HuH-7 (cell line): ENCODE data around the gene ABHD11.
A peak's percentile ranks its signal among the peaks of the same experiment; 100 is the strongest.
"Not testable (repeated sequence)": the region's sequence is repeated elsewhere in the genome, so short reads cannot be mapped to it uniquely, and the experiment has no call there.

Experiments
- DNase-seq: peaks from one replicate; pipeline ENCODE4 v3.0.0; 2011; ENCODE audit warnings: low spot score

The ABHD11 gene

DNA sequence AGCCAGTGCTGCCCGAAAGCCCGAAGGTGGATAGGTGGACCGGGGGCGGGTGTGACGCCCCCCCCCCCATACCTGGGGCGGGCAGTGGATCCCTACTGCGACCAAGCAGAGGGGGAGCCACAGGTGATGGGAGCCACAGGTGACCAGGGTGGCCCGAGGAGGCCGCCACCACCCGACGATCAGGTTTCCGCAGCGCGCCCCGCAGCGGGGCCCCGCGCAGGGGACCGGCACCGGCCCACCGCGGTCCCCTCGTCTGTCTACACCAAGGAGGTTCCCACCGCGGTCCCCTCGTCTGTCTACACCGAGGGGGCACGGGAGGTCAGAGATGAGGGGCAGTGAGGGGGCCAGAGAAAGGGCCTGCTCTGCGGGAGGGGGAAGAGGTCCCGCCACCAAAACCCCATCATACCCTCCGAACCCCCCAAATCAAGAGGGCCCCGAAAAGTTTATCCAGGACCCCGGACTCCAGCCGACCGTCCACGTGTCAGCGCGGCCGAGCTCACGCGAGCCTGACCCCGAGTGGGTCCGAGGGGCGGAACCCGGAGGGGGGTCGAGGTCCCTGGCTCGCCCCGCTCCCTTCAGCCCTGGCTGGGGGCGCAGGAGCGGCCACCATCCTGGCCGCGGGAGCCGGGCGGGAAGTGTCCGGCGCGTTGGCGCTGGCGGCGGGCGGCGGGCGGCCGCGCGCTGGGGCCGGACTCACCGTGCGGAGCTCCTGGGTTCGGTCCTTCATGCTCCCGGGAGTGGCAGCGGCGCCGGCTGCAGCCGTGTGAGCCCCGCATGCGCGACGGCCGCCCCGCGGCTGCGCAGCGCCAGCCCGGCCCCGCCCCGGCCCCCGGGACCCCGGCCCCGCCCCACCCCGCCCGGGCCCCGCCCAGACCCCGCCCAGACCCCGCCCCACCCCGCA lies 19.4 kb downstream of the ABHD11 start, which contains the start of gene STX1A:
STX1A (minus strand) TSS at position 765 of the 901 bp plus-strand sequence; CDS start at position 727, 38 bp downstream.
- DNase-seq = peak; percentile 93

DNA sequence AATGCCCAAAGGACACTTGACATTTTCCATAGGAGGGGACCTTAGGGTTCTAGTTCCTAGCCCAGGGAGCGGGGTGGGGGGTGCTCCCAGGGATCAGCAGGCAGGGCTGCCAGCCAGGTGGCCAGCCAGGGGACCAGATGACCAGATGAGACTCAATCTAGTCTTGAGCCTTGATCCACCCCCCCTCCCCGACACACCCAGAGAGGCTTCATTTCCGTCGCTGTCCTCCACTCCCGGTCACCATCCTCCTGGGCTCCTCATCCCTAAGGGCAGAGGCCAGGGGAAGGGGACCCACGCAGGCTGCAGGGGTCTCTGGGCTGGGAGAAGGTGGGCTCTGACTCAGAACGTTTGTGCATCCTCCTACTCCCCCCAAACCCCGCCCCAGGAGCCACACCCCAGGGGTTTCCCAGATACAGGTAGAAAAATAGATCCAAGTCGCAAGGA lies 20.1 kb downstream of the ABHD11 start:
- DNase-seq = no peak

DNA sequence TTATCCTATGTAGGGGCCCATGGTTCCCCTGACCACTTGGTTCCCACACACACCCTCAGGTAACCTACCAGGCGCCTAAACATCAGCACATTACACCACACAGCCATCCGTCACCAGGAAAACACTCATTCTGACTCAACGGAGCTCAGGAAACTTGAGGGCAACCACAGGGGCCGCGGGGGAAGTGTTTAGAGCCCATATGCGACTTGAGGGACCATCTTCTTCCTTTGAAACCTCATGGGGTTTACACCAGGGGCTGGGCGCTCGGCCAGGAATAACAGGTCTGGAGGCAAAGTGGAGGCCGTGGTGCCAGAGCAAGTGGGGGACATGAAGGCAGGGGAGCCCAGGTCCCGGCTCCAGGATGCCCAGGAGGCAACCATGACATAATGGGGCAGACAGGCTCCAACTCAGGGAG lies 20.6 kb downstream of the ABHD11 start:
- no peak for DNase-seq

DNA sequence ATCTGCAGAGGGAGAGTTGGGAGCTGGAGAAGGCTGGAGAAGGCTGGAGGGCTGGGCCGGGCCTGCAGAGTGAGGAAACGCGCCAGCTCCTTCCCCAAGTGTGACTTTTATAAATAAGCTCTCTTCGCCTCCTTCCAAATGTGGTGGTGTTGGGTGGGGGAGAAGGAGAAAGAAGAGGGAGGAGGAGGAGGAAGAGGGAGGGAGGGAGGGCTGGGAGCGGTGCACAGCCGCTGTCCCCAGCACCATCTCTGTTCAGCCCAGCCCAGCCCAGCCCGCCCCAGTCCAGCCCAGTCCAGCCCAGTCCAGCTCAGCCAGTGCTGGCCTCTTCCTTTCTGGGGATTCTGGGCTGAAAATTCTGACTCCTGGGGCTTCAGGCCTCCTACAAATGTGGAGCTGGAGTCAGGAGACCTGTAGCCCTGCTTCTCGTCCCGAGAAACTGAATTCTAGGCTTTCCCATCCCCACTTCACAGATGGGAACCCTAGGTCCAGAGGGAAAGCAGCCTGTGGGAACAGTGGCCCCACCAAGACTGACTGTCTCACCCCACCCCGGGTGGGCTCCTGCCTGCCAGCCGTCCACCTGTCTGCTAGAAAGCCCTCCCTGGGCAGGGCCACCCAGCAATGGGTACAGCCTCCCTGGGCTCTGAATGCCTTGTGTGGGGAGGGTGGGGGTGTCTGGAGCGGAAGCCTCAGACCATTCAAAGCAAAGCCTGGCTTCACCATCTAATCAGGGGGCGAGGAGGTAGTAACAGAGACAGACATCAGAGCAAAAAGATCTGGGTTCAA lies 21.4 kb downstream of the ABHD11 start:
- no peak for DNase-seq

DNA sequence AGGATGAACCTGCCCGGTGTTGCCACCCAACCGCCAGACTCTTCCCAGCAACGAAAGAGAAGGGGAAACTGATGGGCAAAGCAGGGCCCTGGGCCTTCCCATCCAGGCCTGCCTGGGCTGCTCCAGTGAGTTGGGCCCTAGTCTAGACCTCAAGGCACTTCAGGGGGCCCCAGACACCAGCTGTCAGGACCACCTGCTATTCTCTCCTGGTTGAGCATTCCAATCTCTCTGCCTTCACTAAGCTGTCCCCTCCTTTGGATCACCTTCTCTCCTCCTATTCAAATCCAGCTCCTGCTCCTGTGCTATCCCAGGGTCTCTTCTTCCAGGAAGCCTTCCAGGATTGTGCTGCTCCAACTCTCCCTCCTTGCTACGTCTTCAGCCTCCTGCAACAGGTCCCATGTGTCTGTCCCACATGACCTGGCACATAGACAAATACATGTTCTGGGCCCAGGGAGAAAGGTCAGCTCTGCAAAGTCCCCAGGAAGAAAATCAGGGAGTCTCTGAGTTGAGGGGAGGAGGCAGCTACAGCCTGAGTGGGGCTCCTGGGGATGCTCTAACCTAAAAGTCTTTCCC lies 22.2 kb downstream of the ABHD11 start:
- no peak for DNase-seq

DNA sequence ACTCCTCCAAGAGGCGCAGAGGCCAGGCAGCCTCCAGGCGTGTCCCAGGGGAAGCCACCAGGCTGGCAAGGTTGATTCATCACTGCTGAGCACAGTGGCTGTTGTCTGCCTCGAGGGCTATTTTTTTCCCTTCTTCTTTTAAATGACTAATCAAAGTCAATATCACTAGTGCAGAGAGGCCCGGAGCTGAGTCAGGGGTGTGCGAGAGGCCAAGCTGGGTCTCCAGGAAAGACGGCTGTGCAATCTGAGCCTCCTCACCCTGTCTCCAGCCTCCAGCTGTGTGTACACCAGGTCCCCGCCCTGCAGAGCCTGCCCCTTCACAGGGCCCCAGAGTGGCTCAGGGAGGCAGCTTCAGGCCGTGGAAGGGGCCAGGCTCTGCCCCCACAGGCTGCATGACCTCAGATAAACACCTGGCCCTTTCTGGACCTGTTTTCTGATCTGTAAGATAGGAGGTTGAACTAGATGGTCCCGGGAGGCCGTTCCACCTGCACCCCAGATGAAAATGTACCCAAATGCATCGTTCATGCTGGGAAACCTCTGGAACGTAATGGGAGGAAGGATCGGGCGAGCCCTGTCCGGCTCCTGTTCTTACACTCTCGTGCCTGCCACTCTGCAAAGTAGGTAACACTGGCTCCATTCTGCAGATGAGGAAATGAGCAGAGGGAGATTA lies 22.8 kb downstream of the ABHD11 start:
- DNase-seq = peak; percentile 95

DNA sequence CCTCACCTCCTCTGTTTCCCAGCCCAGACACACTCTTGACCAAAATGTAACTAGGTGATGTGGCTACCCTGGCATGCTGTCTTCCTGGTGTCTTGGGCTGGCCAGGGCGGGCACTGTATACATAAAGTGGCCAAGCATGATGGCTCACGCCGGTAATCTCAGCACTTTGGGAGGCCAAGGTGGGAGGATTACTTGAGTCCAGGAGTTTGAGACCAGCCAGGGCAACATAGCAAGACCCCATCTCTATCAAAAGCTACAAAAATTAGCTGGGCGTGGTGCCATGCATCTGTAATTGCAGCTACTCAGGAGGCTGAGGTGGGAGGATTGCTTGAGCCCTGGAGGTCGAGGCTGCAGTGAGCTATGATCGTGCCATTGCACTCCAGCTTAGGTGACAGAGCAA lies 25.3 kb downstream of the ABHD11 start:
- not testable (repeated sequence) for DNase-seq

DNA sequence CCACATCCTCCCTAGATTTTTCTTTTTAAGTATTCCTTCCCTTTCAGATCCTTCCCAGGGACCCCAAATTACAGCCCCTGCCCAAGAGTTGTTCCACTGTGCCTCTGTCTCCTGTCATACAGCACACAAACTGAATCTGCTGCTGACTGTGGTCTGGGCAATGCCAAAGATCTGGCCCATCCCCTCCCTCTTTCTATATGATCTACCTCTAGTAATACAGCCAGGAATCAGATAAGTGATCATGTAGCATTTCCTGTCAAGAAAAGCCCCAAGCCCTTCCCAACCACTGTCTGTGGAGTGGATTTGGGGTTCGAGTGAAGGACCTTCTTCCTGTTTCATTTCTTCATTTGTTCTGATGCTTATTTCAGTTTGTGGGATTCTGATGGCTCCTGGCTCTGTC lies 25.8 kb downstream of the ABHD11 start:
- no peak for DNase-seq

DNA sequence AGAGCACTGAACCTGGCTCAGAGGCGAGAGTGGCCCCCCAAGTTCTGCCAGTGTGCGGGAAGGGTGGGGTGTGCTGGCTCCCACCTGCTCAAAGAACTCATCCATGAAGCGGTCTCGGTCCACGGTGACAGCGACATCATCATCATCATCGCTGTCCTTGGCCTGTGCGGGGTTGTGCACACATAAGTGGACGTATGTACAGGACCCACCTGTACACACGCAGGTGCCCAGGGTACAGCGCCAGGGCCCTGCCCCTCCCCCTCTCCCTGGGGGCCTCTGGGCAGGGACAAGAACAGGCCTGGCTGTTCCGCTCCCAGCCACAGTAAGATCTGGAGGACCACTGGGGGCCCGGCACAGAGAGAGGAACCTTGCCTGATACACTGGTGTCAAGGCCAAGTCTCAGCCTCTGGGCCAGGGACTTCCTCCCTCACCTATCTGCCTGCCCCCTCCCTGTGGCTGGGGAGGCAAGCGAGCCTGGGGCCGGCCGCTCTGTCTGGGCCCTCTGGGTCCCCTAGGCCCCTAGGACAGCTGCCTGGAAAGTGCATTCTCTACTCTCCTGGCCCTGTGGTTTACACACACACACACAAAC lies 29.5 kb downstream of the ABHD11 start:
- no peak for DNase-seq

DNA sequence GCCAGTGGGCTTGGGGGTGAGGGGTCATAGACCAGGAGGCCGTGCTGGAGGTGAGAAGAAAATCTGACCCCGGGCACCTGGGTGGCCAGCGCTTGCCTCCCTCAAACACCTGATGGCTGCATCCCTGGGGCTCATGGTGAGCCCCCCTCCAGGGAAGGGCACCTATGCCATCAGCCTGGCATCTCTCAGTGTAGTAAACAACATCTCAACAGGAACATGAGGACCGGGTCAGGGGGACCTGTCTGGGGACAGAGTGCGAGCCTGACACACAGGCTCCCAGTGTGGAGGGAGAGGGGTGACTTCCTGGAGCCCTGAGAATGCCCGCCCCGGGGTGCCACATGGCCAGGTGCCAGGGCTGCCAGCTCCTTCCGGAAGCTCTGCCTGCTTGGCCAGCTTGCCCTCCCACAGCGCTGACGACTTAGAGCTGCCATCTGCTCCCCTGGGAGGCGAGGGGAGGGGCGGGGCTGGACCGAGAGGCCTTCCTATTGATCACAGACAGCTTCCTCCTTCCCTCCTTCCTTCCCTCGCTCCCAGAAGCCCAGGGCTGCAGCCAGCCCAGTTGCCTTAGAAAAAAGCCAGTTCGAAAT lies 31.5 kb downstream of the ABHD11 start:
- DNase-seq = no peak

DNA sequence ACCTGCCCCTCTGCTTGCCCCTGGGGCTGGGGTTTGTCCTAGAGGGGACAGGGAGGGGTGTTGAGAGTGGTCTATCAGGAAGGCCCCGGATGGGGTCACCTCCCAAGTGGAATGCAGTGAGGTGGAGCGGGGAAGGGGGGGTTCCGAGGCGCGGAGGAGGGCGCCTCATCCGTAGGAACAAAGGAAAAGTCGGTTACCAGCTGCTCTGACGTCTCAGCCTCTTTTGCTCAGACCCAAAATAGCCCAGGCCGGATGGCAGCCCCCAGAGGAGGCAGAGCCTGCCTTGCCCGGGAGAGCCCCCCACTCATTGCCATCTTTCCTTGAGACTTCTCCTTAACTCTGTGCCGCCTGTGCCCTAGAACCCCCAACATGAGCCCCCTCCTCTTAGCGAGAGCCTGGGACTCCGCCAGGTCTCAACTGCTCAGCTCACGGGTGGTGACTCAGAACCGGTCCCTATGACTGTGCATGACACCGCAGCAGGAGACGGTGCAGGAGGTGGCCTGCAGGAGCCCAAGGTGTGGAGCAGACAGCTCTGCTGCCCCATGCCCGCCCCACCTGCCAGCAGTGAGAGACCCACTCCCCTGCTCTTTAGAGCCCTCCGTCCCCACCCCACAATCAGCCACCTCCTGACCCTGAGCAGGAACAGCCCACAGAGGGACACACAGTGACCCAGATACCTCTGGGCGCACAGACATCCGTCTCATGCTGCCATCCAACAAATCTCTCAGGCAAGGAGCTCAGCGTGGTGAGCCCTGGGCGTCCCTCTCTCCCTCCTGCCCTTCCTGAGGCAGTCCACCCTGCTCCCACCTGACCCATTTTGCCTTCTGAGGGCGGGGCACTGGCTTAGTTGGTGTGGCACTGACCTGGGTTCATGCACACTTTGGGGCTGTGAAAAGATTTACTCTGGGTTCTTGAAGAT lies 32.2 kb downstream of the ABHD11 start:
- no peak for DNase-seq

DNA sequence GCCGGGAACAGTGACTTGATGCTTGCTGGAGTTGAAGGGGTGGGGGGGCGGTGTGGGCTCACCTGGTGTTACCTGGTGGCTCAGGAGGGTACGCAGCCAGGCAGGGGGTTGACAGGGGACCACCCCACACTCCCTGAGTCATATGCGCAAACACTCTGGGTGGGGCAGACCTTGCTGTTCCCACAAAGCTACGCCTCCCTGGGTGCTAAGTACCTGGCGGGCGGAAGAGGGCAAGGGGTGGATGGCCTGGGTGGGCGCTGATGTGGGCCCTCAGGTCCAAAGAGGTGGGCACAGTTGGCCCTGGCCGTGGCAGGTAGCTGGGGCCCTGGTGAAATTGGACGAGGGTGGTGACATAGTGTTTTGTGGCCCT lies 33.1 kb downstream of the ABHD11 start:
- DNase-seq = no peak

DNA sequence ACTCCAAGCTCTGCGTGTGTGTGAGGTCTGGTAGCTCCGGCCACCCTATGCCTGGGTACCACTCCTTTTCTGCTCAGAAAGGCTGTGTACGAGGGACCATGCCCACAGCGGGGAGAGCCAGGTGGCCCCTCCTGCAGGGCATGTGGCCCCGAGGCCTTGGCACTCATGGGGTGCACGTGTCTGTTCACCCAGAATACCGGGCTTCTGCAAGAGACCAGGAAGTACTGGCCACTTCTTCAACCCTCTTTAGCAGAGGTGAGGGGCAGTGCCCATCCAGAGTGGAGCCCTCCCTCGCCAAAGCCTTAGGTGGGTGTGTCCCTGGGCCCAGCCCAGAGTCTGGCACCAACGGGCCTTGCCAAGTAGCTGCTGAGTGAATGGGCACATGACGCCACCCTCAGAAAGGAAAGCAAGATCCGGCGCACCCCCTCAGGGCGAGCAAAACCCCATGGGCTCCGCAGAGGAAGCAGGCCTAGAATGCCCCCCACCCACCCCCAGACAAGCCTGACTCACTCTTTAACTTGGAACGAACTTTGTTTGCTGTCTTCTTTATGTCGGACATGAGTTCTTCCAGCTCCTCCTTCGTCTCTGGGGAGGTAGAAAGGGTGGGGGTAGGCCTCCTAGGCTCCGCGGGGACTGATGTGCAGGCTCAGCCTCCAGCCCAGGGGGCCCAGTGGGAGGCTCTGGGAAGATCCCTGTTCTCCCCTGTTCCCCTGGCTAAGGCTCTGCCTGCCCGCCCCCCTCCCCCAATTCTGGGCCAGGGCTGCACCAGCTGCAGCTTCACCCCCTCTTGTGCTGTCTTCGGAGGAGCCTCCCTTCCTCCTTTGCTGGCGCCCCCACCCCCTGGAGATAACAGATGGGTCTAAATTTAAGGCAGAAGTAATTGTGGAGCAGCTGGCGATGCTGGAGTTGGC lies 33.7 kb downstream of the ABHD11 start:
- no peak for DNase-seq

DNA sequence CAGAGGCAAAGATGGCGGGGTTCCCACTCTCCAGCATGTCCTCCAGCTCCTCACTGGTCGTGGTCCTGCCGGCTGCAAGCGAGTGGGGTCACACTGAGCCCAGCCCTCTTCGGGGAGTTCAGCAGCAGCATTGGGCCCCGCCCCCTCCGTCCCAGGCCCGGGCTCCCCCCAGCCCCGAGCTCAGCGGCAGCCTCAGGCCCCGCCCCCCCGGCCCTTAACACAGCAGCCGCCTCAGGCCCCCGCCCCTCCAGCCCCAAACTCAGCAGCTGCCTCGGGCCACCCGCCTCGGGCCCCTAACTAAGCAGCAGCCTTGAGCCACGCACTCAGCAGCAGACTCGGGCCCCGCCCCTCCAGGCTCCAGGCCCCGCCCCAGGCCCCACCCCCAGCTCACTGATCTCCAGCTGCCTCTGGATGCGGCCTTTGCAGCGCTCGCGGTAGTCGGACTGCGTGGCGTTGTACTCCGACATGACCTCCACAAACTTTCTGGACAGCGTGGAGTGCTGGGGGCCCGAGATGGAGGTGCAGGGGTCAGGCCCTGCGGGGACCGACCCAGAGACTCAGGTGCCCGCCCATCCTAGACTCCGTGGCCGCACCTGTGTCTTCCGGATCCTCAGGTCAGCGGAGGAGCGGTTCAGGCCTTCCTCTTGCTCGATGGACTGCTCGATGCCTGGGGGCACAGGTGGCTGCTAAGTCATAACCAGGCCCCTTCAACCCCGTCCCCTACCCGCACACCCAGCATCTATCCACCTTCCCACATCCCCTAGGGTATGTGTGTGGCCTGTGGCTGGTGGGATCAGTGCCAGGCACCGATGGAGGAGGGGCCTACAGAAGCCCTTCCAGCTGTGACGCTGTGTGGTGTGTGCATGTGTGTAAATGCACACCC lies 34.6 kb downstream of the ABHD11 start:
- DNase-seq = no peak

DNA sequence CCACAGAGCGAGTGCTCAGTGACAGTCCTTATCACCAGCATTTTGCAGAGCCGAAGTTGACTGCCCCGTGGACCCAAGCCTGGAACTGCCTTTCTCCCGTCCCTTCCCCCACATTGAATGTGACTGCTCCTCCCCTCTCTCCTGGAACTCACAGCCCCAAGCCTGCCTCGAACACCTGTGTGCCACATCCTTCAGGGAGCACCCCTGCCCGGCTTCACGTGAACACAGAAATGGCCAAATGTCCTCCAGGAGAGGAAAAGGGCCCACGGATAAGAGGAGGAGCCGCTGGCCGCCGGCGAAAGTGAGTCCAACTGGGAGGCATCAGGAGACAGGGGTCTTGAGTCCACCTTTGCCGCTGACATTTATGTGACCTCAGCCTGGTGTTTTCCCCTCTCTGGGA lies 35.4 kb downstream of the ABHD11 start:
- no peak for DNase-seq

DNA sequence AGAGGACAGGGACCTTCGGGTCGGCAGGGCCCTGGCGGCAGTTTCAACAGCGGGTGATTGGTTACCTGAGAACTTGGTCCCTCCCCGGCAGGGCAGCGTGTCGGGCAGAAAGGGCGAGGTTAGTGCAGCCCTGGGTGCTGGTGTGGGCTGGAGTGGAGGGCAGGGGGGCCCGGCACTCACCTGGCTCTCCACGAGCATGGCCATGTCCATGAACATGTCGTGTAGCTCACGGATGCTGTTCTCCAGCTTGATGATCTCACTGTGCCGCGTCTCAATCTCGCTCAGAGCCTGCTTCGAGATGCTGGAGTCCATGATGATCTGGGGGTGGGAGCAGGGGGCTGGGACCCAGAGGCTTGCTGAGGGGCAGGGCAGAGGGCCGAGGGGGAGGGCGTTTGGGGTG lies 35.9 kb downstream of the ABHD11 start:
- no peak for DNase-seq

DNA sequence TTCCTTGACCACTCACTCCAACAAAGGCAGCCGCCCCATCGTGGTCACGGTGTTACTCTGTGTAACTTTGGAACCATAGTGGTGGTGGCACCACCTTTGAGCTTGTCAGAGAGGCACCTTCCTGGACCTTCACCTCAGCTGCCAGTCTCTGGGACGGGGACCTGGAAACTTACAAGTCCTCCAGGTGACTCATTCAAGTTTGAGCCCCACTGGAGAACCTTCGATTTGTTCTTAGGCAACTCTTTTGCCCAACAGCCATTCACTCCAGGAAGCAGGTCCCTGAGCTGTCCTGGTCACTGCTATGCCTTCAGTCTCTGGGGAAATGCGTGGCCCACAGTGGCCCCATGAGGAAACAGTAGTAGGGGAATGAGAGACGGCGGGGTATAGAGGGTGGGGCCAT lies 36.4 kb downstream of the ABHD11 start:
- no peak for DNase-seq

DNA sequence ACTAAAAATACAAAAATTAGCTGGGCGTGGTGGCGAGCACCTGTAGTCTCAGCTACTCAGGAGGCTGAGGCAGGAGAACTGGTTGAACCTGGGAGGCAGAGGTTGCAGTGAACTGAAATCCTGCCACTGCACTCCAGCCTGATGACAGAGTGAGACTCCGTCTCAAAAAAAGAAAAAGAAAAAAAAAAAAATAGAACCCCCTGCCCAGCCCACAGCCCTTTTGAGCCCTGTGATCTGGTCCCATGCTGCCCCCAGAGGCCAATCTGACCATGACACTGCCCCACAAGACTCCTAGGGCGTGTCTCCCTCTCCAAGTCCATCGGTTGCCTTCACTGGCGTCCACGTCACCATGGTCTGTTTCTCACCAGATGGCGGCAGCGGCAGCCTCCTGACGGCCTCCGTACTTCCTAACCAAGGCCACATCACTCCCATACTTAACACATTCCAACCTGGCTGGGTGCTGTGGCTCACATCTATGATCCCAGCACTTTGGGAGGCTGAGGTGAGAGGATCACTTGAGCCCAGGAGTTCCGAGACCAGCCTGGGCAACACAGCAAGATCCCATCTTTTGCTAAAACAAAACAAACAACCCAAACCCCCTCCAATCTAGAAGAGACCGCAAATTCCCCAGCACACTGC lies 37.1 kb downstream of the ABHD11 start:
- DNase-seq = peak; percentile 87
